Putamen (tissue), 1 donor: Measurements from ENCODE around the gene PBOV1.
"Not testable (repeated sequence)": the region's sequence is repeated elsewhere in the genome, so short reads cannot be mapped to it uniquely, and the experiment has no call there.

ENCODE experiments used
- DNase-seq: peaks from one replicate; pipeline ENCODE4 v3.0.0-alpha.2; 2016; ENCODE audit warnings: low spot score

PBOV1 gene

DNA sequence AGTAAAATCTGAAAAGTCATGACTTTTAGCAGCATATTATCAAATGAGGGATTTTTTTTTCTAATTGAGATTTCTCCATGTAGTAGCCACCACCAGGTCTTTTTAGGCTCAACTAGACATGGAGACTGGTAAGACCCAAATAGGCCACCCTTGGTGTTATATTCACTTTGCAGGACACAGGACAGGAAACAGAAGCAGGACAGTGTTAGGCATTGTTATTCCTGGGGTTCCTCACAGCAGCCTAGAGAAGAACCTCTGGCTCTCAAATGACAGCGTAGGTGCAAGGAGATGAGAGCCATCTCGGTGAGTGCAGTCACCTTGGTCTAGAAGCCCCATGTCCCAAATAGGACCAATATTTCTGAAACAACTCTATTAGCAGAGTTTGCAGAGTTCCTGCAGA is 19.2 kb upstream of the PBOV1 start:
- DNase-seq: no peak

- DNase-seq: no peak
Observed at GRCh38 chr6:138235693-138236092, 17.4 kb upstream of the PBOV1 start.

GRCh38 chr6:138235205-138235604 is 16.9 kb upstream of the PBOV1 start:
- no peak for DNase-seq

GRCh38 chr6:138234363-138234762 is 16.1 kb upstream of the PBOV1 start:
- DNase-seq: no peak

GRCh38 chr6:138231381-138231886 is 13.1 kb upstream of the PBOV1 start:
- no peak for DNase-seq

- DNase-seq: no peak
Observed at GRCh38 chr6:138230759-138231380, 12.6 kb upstream of the PBOV1 start.

DNA sequence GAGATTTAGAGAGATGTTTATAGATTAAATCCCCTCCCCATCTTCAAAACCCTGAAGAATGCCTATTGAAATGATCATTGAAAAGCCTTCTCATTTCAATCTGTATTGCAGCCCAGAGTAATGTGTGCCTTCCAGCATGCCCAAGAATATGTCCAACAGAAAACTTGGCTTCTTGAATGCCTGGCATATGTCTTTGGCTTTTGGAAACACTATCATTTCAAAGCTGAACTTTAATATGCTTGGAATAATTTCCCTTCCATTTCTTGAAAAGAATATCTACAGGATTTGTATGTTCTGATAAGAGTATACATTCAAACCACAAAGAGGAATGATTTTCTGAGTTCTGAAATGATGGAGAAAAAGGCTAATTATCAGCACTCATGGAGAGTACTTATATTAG is 11.9 kb upstream of the PBOV1 start:
- DNase-seq: no peak

DNA sequence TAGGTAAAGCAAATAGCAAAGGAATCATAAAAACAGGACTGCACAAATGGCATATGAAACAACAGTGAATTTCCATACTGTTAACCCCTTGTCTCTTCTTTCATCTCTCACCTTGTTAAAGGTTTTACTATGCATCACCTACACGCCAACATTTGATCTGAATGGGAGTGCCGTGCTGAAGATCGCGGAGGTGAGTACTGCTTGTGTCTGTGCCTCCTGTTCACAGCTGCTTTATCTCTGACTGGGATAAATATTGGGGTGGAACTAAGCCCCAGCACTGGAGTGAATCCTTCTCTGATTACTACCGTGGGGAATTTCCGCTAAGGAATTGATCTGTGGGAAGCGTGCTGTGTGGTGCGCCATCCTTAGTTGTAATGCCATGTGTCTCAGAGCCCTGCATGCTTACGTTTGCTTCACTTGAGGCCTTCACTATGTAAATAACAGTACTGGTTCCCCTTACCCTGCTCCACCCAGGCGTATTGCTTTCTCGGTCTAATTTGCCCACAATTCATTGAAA is 11.4 kb upstream of the PBOV1 start:
- no peak for DNase-seq

DNA sequence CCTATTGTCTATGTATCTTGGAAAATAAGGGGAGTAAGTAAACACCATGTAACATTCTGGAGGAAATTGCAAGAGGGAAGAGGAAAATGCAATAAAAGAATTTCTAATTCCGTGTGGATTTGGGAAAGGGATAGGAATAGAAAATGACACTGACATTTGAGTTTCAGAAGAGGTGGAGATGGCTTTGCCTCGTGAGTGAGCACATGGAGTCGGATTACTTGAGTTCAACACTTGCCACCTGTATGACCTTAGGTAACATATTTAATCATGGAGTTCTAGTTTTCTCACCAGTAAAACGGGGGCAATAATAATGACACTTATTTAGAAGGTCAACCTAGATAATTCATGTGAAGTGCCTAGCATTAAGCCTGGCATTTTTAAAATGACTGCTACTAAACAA is 10.8 kb upstream of the PBOV1 start:
- no peak for DNase-seq

DNA sequence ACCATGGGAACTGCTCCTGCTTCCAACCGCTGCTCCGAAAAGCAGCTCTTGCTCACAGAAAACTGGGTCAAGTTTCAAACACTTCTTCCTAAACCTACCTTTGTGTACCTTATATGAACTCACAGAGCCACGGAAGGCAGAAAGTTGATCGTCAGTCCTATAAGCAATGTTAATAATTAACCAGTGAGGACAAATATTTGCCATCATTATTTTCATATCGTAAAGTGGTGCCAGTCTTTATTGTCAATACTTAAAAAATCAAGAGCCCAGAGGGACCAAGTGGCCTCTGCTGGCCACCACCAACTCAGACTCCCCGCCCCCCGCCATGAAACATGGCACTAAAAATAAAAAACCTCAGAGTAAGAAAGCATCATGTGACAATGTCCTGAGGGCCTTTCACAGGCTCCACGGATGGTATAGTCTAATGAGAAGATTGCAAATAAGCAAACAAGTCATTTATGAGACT is 9.1 kb upstream of the PBOV1 start:
- no peak for DNase-seq

- DNase-seq: no peak
Observed at GRCh38 chr6:138226700-138227315, 8.5 kb upstream of the PBOV1 start.

GRCh38 chr6:138225953-138226352 is 7.7 kb upstream of the PBOV1 start:
- DNase-seq: no peak

GRCh38 chr6:138222901-138223546 is 4.7 kb upstream of the PBOV1 start:
- DNase-seq: no peak

DNA sequence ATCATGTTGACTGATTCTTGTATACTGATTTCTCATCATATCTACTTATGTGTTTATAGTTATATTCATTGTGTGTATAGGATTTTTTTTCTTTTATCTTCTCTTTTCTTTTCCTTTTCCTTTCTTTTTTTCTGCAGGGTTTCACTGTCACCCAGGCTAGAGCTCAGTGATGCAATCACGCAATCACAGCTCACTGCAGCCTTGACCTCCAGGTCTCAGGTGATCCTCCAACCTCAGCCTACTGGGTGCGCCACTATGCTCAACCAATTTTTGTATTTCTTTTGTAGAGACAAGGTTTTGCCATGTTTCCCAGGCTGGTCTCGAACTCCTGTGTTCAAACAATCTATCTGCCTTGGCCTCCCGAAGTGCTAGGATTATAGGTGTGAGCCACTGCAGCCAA is 1.6 kb upstream of the PBOV1 start:
- no peak for DNase-seq

- no peak for DNase-seq
Observed at GRCh38 chr6:138219398-138219797, 1.1 kb upstream of the PBOV1 start.

- no peak for DNase-seq
Observed at GRCh38 chr6:138215093-138215782, 3.1 kb downstream of the PBOV1 start.

- DNase-seq: not testable (repeated sequence)
Observed at GRCh38 chr6:138212530-138212929, 5.8 kb downstream of the PBOV1 start.

DNA sequence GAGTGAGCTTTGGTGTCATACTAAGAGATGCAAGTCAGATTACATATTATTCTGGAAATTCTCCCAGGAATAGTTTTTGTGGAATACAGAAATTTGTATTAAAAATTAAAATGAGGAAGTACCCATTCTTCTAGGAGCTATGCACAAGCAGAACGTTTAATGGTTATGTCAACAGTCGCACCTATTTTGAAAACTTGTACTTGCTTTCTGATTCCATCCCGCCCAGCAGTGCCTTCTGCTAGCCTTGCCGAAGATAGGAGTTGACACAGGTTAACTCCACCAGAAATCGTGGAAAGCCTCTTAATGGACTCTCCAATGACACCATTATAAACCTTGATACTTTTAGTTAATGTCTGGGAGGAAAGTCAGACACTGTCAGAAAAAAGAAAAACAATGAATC is 6.7 kb downstream of the PBOV1 start:
- DNase-seq: no peak

- DNase-seq: peak; percentile 55
Observed at GRCh38 chr6:138211048-138211581, 7.2 kb downstream of the PBOV1 start.

DNA sequence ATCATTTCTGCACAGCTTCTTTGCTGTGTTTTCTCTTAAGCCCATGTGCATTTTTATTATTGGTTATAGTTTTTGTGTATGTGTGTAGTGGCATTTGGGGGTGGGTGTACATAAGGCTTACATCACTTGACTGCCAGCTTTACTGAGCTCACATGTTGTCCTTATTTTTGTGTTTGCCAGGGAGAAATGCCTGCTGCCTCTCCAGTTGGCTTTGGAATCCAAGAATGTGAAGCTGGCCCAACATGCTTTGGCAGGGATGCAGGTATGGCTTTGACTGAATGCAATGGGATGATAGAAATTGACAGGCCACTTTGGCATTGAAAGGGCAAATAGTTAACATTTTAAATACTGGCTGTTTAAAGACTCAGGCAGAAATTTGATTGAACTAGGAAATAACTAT is 11.4 kb downstream of the PBOV1 start:
- DNase-seq: no peak

DNA sequence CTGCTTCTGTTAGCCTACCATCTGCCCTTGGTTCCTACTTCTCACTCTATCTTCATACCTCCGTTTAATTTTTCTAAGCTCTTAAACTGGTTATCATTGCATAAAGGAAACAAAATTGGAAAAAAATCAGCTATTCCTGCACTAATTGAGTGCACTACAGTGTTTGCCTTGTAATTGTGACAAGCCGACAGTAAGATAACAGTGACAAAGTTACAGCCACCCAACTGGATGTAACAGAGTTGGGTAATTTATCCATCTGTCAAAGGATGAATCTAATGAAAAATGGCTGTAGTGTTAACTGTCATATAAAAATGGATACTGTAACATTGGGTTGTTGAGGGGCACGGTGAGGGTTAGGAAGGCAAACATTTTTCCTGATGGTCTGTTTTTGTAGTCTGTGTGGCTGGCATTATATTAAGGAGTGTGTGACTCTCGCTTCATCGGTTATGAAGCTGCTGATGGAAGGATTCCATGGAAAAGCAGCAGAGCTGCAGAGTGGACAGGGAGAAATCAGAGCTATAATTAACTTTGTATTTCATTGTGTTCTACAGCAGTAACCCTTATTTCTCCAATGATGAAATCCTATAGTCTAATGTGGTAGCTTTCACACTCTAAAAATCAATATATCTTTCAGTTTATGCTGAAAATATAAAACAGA is 12.7 kb downstream of the PBOV1 start:
- no peak for DNase-seq
